OCI-LY1 (cell line): ENCODE results near the gene HDAC10.

Experiments used
- H2AFZ ChIP-seq: fragments of 200-600 bp; sonication (generic), shearing (Covaris generic); 2 replicates; pipeline ENCODE4 v1.6.0; 2014; ENCODE audit warnings: antibody characterized with exemption, mild to moderate bottlenecking, low read length
- H3F3A ChIP-seq: fragments of 200-600 bp; sonication (generic), shearing (Covaris generic); 2 replicates; pipeline ENCODE4 v1.6.0; 2014; ENCODE audit warnings: mild to moderate bottlenecking, antibody characterized with exemption, low read length, moderate library complexity; ENCODE audit not compliant: insufficient read depth
- H3K27ac ChIP-seq: fragments of 200-600 bp; sonication (generic); 2 replicates; pipeline ENCODE4 v1.5.1; 2014; ENCODE audit warnings: low read length, mixed run types, mild to moderate bottlenecking, low read depth; ENCODE audit not compliant: poor library complexity, severe bottlenecking
- H3K27me3 ChIP-seq: fragments of 200-600 bp; sonication (generic); 2 replicates; pipeline ENCODE4 v1.6.0; 2014; ENCODE audit warnings: antibody characterized with exemption, mild to moderate bottlenecking, low read length, moderate library complexity; ENCODE audit not compliant: insufficient read depth
- H3K36me3 ChIP-seq: fragments of 200-600 bp; sonication (generic); 2 replicates; pipeline ENCODE4 v1.6.1; 2014; ENCODE audit warnings: mild to moderate bottlenecking, antibody characterized with exemption, low read length, moderate library complexity, mixed read lengths; ENCODE audit not compliant: insufficient read depth
- H3K4me1 ChIP-seq: fragments of 200-600 bp; sonication (generic); 2 replicates; pipeline ENCODE4 v1.5.1; 2014; ENCODE audit warnings: mild to moderate bottlenecking, low read length, moderate library complexity; ENCODE audit not compliant: insufficient read depth, severe bottlenecking
- H3K4me2 ChIP-seq: fragments of 200-600 bp; sonication (generic), shearing (Covaris generic); 2 replicates; pipeline ENCODE4 v1.6.1; 2014; ENCODE audit warnings: low read length
- H3K4me3 ChIP-seq: fragments of 200-600 bp; sonication (generic); 2 replicates; pipeline ENCODE4 v1.5.1; 2014; ENCODE audit warnings: low read length, low read depth, mild to moderate bottlenecking, mixed read lengths; ENCODE audit not compliant: poor library complexity, severe bottlenecking
- H3K79me2 ChIP-seq: fragments of 200-600 bp; shearing (Covaris generic); 2 replicates; pipeline ENCODE4 v1.6.1; 2016; ENCODE audit warnings: mixed run types, low read length, mixed read lengths; ENCODE audit not compliant: insufficient read depth
- H3K9ac ChIP-seq: fragments of 200-600 bp; sonication (generic), shearing (Covaris generic); 2 replicates; pipeline ENCODE4 v1.6.1; 2014; ENCODE audit warnings: mild to moderate bottlenecking, low read length, mixed read lengths
- H3K9me2 ChIP-seq: fragments of 200-600 bp; sonication (generic), shearing (Covaris generic); 2 replicates; pipeline ENCODE4 v1.6.1; 2014; ENCODE audit warnings: low read depth, mild to moderate bottlenecking, low read length, mixed read lengths
- H3K9me3 ChIP-seq: fragments of 200-600 bp; shearing (Covaris generic); 2 replicates; pipeline ENCODE4 v1.6.1; 2014; ENCODE audit warnings: low read length, mixed read lengths
- H4K20me1 ChIP-seq: fragments of 200-600 bp; sonication (generic), shearing (Covaris generic); 2 replicates; pipeline ENCODE4 v1.6.0; 2016; ENCODE audit warnings: mild to moderate bottlenecking, low read length; ENCODE audit not compliant: insufficient read depth
- CTCF ChIP-seq: fragments of 200-600 bp; sonication (generic), shearing (Covaris generic); IDR thresholded peaks from 2 replicates; pipeline ENCODE4 v1.5.1; 2017; ENCODE audit warnings: mild to moderate bottlenecking, antibody characterized with exemption, low read length, moderate library complexity, mixed read lengths
- EZH2 ChIP-seq: fragments of 200-600 bp; sonication (generic), shearing (Covaris generic); IDR thresholded peaks from 2 replicates; pipeline ENCODE4 v1.8.0; 2017; ENCODE audit warnings: borderline replicate concordance, mixed run types, mild to moderate bottlenecking, antibody characterized with exemption, low read length, moderate library complexity, mixed read lengths

Gene HDAC10

GRCh38 chr22:50203288-50203687, 47.8 kb downstream of the HDAC10 start:
- Histone ChIP-seq H3F3A (peaks cover 5% of the 10 kb centered on the region; the same call in 1 of the 2 replicates), H3K9ac (no peak overlapping the region), H2AFZ (no peak overlapping the region), H3K4me2 (no peak overlapping the region), H3K27me3 (no peaks in the 10 kb centered on the region), H3K36me3 (peaks cover 58% of the 10 kb centered on the region), H3K4me1 (peaks cover 57% of the 10 kb centered on the region), H3K27ac (no peak overlapping the region), H3K4me3 (no peak overlapping the region), H3K9me2 (no peaks in the 10 kb centered on the region), H4K20me1 (no peaks in the 10 kb centered on the region), H3K9me3 (no peaks in the 10 kb centered on the region), H3K79me2 (peaks cover 25% of the 10 kb centered on the region)
- TF ChIP-seq CTCF (no peak), EZH2 (no peak)

GRCh38 chr22:50202130-50202666, 48.9 kb downstream of the HDAC10 start:
- Histone ChIP-seq H2AFZ (no peak overlapping the region), H3K27ac (peak overlapping the region; percentile 73), H3K79me2 (peaks cover 25% of the 10 kb centered on the region), H4K20me1 (no peaks in the 10 kb centered on the region), H3K9ac (peak overlapping the region; percentile 79), H3K36me3 (peaks cover 61% of the 10 kb centered on the region), H3F3A (peaks cover 5% of the 10 kb centered on the region; the same call in 1 of the 2 replicates), H3K4me2 (peak overlapping the region; percentile 82), H3K9me3 (no peaks in the 10 kb centered on the region), H3K9me2 (no peaks in the 10 kb centered on the region), H3K4me3 (peak overlapping the region; percentile 78), H3K27me3 (no peaks in the 10 kb centered on the region), H3K4me1 (peaks cover 53% of the 10 kb centered on the region)
- TF ChIP-seq EZH2 (no peak), CTCF (no peak)

GRCh38 chr22:50201191-50202129, 49.6 kb downstream of the HDAC10 start:
- Histone ChIP-seq H3K9me3 (no peaks in the 10 kb centered on the region), H3K4me2 (peak overlapping the region; percentile 82), H3F3A (peaks cover 5% of the 10 kb centered on the region; the same call in 1 of the 2 replicates), H3K36me3 (peaks cover 59% of the 10 kb centered on the region), H3K4me3 (peak overlapping the region; percentile 78), H3K9me2 (no peaks in the 10 kb centered on the region), H3K9ac (peak overlapping the region; percentile 79), H3K4me1 (peaks cover 53% of the 10 kb centered on the region), H3K27ac (peak overlapping the region; percentile 73), H3K27me3 (no peaks in the 10 kb centered on the region), H3K79me2 (peaks cover 25% of the 10 kb centered on the region), H4K20me1 (no peaks in the 10 kb centered on the region), H2AFZ (no peak overlapping the region)
- no peak for TF ChIP-seq CTCF
- no peak for TF ChIP-seq EZH2
